Chondrocyte (in vitro differentiated cells): ENCODE measurements around the gene AP3M1. TPM values are rescaled to one million over a fixed set of nuclear protein-coding genes. Genes with fewer than 3 reads are reported as not detected.
"Not testable (repeated sequence)": the region's sequence is repeated elsewhere in the genome, so short reads cannot be mapped to it uniquely, and the experiment has no call there.

Experiments used
- DNase-seq: peaks from one replicate; pipeline ENCODE4 v3.0.0; 2021; ENCODE audit warnings: mixed read lengths, low spot score
- H3K27ac Mint-ChIP-seq: one replicate; pipeline ENCODE4 v1.8.0; 2021; ENCODE audit warnings: mild to moderate bottlenecking, moderate library complexity, mixed read lengths; ENCODE audit not compliant: unreplicated experiment
- H3K27me3 Mint-ChIP-seq: 2 replicates; pipeline ENCODE4 v1.8.0; 2021; ENCODE audit warnings: low read depth, mixed read lengths
- H3K36me3 Mint-ChIP-seq: 2 replicates; pipeline ENCODE4 v1.8.0; 2021; ENCODE audit warnings: low read depth, mixed read lengths
- H3K4me1 Mint-ChIP-seq: 2 replicates; pipeline ENCODE4 v1.8.0; 2021; ENCODE audit warnings: low read depth, mild to moderate bottlenecking, mixed read lengths
- H3K4me3 Mint-ChIP-seq: one replicate; pipeline ENCODE4 v1.8.0; 2021; ENCODE audit warnings: mild to moderate bottlenecking, moderate library complexity, mixed read lengths; ENCODE audit not compliant: unreplicated experiment
- H3K9me3 Mint-ChIP-seq: 2 replicates; pipeline ENCODE4 v1.8.0; 2021; ENCODE audit warnings: low read depth, mixed read lengths
- total RNA-seq: library from RNA; stranded (reverse); gene quantifications from 3 replicates; pipeline ENCODE4 v1.2.1, GENCODE V29; 2021
- TF ChIP-seq, protein P1 (sequence below): fragments of 200-600 bp; sonication (generic); IDR thresholded peaks from 2 replicates; pipeline ENCODE4 v1.5.0; 2021; ENCODE audit warnings: antibody characterized with exemption, mild to moderate bottlenecking, moderate library complexity

The AP3M1 gene
- total RNA-seq, 1 donor from 2014 or later, result 31.2 TPM

DNA sequence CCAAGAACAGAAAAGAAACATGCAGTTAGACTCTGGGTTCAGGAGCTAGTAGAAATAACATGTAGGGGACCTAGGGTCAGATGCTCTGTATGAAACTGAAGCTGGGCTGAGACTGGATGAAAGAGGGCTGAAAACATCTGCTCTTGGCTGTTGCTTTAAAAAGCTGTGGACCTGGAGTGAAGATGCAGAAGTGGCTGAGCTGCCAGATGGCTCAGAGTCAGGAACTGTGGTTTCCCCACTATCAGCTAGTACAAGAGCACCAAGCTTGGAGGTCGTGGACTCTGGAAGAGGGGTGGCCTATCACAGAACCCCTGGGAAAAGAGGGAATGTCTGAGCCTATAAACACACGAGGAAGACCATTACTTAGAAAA lies 6.3 kb upstream of the AP3M1 start:
- DNase-seq, result no peak
- H3K4me1 Mint-ChIP-seq, result peaks cover 20% of the 10 kb centered on the region
- H3K27ac Mint-ChIP-seq, result no peak overlapping the region
- TF ChIP-seq, protein P1, sequence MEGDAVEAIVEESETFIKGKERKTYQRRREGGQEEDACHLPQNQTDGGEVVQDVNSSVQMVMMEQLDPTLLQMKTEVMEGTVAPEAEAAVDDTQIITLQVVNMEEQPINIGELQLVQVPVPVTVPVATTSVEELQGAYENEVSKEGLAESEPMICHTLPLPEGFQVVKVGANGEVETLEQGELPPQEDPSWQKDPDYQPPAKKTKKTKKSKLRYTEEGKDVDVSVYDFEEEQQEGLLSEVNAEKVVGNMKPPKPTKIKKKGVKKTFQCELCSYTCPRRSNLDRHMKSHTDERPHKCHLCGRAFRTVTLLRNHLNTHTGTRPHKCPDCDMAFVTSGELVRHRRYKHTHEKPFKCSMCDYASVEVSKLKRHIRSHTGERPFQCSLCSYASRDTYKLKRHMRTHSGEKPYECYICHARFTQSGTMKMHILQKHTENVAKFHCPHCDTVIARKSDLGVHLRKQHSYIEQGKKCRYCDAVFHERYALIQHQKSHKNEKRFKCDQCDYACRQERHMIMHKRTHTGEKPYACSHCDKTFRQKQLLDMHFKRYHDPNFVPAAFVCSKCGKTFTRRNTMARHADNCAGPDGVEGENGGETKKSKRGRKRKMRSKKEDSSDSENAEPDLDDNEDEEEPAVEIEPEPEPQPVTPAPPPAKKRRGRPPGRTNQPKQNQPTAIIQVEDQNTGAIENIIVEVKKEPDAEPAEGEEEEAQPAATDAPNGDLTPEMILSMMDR, result no peak
- no peaks in the 10 kb centered on the region for H3K27me3 Mint-ChIP-seq
- H3K9me3 Mint-ChIP-seq, result no peaks in the 10 kb centered on the region
- no peak overlapping the region for H3K4me3 Mint-ChIP-seq
- H3K36me3 Mint-ChIP-seq, result no peaks in the 10 kb centered on the region

DNA sequence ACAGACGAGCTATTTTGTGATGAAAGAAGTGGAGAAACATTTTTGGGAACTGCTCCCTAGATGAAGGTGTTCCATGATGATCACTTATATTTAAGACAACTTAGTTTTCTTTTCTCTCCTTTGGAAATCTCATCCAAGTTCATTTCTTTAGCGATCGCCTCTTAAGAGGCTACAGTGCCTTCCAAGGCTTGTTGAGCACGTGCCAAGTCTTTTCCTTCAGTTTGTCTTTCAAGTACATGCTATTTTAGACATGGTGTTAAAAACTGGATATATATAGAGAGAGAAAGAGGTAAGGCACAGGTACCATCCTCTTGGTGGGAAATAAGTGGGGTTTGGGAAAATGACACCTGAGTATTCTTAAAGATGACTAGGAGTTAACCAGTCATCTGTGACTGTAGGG lies 3.0 kb upstream of the AP3M1 start:
- no peak overlapping the region for H3K27ac Mint-ChIP-seq

DNA sequence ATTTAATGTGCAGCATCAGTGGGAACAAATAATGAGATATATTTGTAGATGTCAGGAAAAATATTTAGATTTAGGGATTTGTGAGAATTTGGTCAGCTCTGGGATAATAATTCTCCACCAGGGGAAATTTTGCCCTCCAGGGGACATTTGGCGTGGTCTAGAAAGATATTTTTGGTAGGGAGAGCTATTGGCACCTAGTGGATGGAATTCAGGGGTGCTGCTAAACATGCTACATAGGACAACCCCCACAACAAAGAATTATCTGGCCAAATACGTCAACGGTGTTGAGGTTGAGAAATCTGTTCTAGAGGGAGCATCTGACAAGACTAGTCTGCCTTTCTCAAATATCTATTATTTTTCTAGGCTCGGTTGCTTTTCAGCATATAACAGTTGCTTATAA lies 2.5 kb upstream of the AP3M1 start:
- TF ChIP-seq, protein P1, result peak; percentile 63
- peaks cover 26% of the 10 kb centered on the region for H3K4me1 Mint-ChIP-seq
- H3K36me3 Mint-ChIP-seq, result no peaks in the 10 kb centered on the region
- H3K9me3 Mint-ChIP-seq, result no peaks in the 10 kb centered on the region
- no peak for DNase-seq
- H3K4me3 Mint-ChIP-seq, result no peak overlapping the region
- no peaks in the 10 kb centered on the region for H3K27me3 Mint-ChIP-seq
- no peak overlapping the region for H3K27ac Mint-ChIP-seq

More for the DNA sequence above, 3.0 kb upstream of the AP3M1 start:
- Mint-ChIP-seq H3K4me3 (no peak overlapping the region), H3K27me3 (no peaks in the 10 kb centered on the region), H3K9me3 (no peaks in the 10 kb centered on the region), H3K36me3 (no peaks in the 10 kb centered on the region), H3K4me1 (peaks cover 24% of the 10 kb centered on the region)
- TF ChIP-seq, protein P1, result no peak
- no peak for DNase-seq

DNA sequence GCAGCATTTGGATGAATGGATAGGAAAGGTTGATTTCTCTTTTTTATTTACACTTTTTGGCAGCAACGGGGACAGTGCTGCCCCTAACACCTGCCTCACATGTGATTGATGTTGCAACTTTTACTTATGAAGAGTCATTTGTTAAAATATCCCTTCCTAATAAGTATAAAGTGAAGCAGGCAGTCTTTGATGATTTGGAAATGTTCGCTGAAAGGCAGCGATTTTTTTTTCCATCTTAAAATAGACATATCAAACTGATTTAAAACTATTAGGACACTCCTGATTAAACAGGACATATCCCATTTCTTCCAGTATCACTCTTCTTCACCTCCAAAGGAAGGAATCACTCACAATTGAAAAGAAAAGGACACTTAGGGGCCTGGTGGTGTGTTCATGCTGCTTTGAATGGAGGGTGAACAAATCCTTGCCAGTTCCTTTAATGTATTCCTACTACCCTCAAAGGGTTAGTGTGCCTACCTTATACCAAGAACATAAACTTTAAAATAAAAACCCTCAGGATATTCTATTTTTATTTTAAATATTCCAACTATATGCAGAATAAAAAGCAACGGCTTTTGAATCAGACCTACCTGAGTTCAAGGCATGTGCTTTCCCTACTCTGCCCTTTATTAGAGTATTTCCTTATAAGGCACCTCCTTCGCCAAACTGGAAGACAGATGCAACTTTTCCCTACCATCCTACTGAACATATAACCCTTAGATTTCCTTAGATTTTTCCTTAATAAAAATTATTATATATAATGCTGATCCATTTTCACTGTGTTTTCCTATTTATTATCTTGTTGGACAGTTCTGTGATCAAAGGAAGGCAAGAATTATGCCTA lies 1.5 kb upstream of the AP3M1 start:
- no peak for DNase-seq
- H3K27ac Mint-ChIP-seq, result no peak overlapping the region
- H3K36me3 Mint-ChIP-seq, result no peaks in the 10 kb centered on the region
- H3K4me3 Mint-ChIP-seq, result no peak overlapping the region
- peaks cover 30% of the 10 kb centered on the region for H3K4me1 Mint-ChIP-seq
- H3K9me3 Mint-ChIP-seq, result no peaks in the 10 kb centered on the region
- TF ChIP-seq, protein P1, result no peak
- H3K27me3 Mint-ChIP-seq, result no peaks in the 10 kb centered on the region

DNA sequence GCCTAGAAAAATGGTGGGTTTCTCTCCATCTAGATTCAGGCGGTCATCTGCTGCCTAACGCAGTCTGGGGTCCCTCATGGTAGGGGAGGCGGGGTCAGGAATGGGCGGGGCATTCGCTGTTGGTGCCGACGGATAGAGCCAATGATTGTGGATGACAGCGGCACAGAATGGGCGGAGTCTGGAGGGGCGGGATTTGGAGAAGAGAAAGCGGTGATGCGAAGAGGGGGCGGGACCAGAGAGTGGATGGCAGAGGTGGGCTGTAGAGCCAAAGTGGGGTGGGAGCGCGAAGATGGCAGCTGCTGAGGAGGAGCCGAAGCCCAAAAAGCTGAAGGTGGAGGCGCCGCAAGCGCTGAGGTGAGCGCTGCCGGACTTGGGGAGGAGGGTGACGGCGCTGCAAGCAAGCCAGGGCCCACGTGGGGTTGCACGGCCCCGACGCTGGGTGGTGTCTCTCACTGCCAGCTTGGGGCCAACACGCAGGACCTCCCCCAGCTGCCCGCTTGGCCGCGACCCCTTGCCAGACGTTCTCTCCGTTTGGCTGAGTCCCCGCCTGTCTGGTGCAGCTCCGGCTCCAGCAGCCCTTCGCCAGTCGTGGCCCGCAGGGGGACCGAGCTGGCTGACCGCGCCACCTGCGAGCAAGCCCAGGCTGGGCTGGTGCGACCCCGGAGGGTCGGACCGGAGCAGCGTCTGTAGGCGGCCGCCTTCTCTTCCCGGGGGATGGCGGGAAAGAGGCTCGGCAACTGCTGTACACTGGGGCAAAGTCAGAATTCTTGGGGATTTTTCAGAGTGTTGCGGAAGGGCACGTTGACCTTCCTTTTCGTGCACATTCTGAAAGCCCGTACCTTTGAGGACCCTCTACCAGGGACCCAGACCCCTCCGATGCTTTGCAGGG lies 606 bp upstream of the AP3M1 start, which contains the start of gene ADK:
ADK (plus strand) TSS at position 232 of the 889 bp plus-strand sequence; CDS start at position 290, 58 bp downstream.
- H3K4me3 Mint-ChIP-seq, result no peak within 1 kb of the TSS
- H3K4me1 Mint-ChIP-seq, result peaks cover 26% of the 10 kb centered on the region
- H3K9me3 Mint-ChIP-seq, result no peaks in the 10 kb centered on the region
- H3K27me3 Mint-ChIP-seq, result no peaks in the 10 kb centered on the region
- peaks cover 2% of the 10 kb centered on the region for H3K36me3 Mint-ChIP-seq
- no peak within 1 kb of the TSS for H3K27ac Mint-ChIP-seq
- DNase-seq, result peak; percentile 99
- TF ChIP-seq, protein P1, result peak; percentile 78

DNA sequence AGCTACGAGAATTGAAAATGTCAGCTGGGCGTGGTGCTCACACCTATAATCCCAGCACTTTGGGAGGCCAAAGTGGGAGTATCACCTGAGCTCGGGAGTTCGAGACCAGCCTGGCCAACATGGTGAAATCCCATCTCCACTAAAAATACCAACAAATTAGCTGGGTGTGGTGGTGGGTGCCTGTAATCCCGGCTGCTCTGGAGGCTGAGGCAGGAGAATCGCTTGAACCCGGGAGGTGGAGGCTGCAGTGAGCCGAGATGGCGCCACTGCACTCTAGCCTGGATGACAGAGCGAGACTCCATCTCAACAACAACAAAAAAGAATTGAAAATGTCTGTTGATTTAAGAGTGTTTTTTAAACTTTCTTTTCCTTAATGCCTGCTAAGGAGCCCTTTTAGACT lies 3.6 kb downstream of the AP3M1 start:
- not testable (repeated sequence) for H3K27ac Mint-ChIP-seq, H3K36me3 Mint-ChIP-seq, H3K27me3 Mint-ChIP-seq, H3K4me3 Mint-ChIP-seq, DNase-seq, H3K9me3 Mint-ChIP-seq
- H3K4me1 Mint-ChIP-seq, result peaks cover 30% of the 10 kb centered on the region
